ENCODE data around the gene MESP2. TPM values are rescaled to one million over a fixed set of nuclear protein-coding genes. Genes with fewer than 3 reads are reported as not detected.

The MESP2 gene
- total and polyA plus RNA-seq, 2 experiments from 2014 or later: 0.30 TPM; not detected in 1

DNA sequence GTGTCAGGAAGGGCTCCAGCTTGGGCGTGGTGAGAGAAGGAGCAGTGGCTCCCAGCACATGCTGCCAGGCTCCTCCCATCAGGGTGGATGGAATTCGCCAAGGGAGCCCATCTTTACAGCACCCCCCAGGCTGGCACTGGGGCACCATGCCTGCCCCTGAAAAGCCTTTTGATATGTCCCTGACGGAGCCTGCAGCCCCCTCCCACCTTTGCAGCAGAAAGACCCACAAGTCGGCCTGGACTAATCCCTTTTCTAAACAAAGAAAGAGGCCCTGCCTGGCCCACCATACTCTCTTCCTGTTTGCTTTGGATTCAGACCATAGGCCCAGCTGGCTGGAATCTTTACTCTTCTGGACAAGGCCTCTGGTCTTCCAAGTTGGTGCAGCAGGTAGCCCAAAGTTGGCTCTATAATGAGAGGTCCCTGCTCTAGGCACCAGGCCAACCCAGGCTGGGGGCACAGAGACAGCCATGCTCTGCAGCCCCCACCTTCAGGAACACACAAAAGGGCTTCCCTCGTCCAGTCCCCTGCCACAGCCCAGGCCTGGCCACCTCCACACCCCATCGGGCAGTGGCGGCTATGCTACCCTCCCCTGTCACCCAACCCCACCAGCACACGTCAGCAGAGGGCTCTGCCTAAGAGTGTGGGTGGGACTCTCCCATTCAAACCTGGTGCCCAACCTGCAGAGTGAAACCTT lies 33.1 kb downstream of the MESP2 start:
- peak overlapping the region; percentile 41 for H3K4me2 ChIP-seq
- H3K4me3 ChIP-seq: no peak overlapping the region
- H3K36me3 ChIP-seq (replicated peaks; ENCODE audit: insufficient read depth, low read depth): no peaks in the 10 kb centered on the region
- 77% methylated on average over 8 of the region's 8 CpGs for WGBS (ENCODE audit: low lambda C conversion rate, missing lambda C conversion rate)
- no peak for DNase-seq (ENCODE audit: low spot score)
- H3K27me3 ChIP-seq: no peaks in the 10 kb centered on the region
- H3K79me2 ChIP-seq: peaks cover 33% of the 10 kb centered on the region
- TF ChIP-seq EZH2phosphoT487 (IDR thresholded peaks at IDR 0.05; ENCODE audit: low read depth, severe bottlenecking, unreplicated experiment) (no peak), EZH2 (IDR thresholded peaks at IDR 0.05; ENCODE audit: borderline replicate concordance) (no peak)
- TF ChIP-seq, protein P1, sequence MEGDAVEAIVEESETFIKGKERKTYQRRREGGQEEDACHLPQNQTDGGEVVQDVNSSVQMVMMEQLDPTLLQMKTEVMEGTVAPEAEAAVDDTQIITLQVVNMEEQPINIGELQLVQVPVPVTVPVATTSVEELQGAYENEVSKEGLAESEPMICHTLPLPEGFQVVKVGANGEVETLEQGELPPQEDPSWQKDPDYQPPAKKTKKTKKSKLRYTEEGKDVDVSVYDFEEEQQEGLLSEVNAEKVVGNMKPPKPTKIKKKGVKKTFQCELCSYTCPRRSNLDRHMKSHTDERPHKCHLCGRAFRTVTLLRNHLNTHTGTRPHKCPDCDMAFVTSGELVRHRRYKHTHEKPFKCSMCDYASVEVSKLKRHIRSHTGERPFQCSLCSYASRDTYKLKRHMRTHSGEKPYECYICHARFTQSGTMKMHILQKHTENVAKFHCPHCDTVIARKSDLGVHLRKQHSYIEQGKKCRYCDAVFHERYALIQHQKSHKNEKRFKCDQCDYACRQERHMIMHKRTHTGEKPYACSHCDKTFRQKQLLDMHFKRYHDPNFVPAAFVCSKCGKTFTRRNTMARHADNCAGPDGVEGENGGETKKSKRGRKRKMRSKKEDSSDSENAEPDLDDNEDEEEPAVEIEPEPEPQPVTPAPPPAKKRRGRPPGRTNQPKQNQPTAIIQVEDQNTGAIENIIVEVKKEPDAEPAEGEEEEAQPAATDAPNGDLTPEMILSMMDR (IDR thresholded peaks at IDR 0.05; ENCODE audit: poor library complexity): no peak
- peak overlapping the region; percentile 27 for H3K27ac ChIP-seq
- H3K9me2 ChIP-seq (replicated peaks; ENCODE audit: insufficient read depth): no peaks in the 10 kb centered on the region
- no peak overlapping the region for H2AFZ ChIP-seq
- no peaks in the 10 kb centered on the region for H4K20me1 ChIP-seq (ENCODE audit: insufficient read depth, poor library complexity, severe bottlenecking)
- peaks cover 23% of the 10 kb centered on the region for H3K4me1 ChIP-seq (ENCODE audit: insufficient read depth)
- no peaks in the 10 kb centered on the region for H3K9me3 ChIP-seq (ENCODE audit: low read depth)

DNA sequence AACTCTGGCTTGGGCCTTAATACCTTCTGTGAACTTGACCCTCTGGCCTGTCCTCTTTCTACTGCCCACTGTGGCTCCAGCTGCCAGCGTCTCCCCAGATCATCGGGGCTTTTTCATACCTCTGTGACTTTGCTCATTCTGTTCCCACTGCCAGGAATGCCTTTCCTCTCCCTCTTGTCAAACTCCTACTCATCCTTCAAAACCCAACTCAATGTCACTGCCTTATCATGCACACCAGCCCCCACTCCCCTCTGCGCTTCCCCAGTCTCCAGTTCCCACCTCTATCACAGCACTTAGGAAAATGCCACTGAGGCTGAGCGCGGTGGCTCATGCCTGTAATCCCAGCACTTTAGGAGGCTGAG lies 33.6 kb downstream of the MESP2 start:
- Histone ChIP-seq H3K27me3 (no peaks in the 10 kb centered on the region), H3K4me1 (ENCODE audit: insufficient read depth) (peaks cover 26% of the 10 kb centered on the region), H3K36me3 (replicated peaks; ENCODE audit: insufficient read depth, low read depth) (no peaks in the 10 kb centered on the region), H3K9me3 (ENCODE audit: low read depth) (no peaks in the 10 kb centered on the region), H3K27ac (peak overlapping the region; percentile 27), H4K20me1 (ENCODE audit: insufficient read depth, poor library complexity, severe bottlenecking) (no peaks in the 10 kb centered on the region), H3K4me2 (no peak overlapping the region), H3K4me3 (no peak overlapping the region), H3K79me2 (peaks cover 38% of the 10 kb centered on the region), H2AFZ (no peak overlapping the region), H3K9me2 (replicated peaks; ENCODE audit: insufficient read depth) (no peaks in the 10 kb centered on the region)
- no peak for DNase-seq (ENCODE audit: low spot score)
- 98% methylated on average over 5 of the region's 5 CpGs for whole genome bisulfite sequencing (ENCODE audit: low lambda C conversion rate, missing lambda C conversion rate)
- TF ChIP-seq EZH2 (IDR thresholded peaks at IDR 0.05; ENCODE audit: borderline replicate concordance) (no peak), EZH2phosphoT487 (IDR thresholded peaks at IDR 0.05; ENCODE audit: low read depth, severe bottlenecking, unreplicated experiment) (no peak)
- TF ChIP-seq, protein P1 (IDR thresholded peaks at IDR 0.05; ENCODE audit: poor library complexity): no peak

DNA sequence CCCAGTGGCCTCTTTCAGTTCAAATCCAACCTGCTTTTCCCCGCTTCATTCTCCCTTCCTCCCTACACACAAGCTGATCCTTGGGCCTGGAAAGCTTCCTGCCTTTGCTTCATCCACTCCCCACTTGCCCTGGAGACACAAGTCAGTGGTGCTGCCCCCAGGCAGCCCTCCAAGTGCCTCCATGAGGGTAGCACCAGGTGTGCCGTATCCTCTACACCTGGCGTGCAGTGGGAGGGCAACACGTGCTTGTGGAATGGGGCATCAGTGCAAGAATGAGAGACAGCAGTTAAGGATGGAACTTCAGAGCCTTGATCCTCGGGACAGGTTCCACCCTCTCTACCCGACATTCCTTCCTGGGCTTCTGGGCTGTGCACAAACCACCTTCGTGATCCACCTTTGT lies 34.7 kb downstream of the MESP2 start:
- peaks cover 26% of the 10 kb centered on the region for H3K4me1 ChIP-seq (ENCODE audit: insufficient read depth)
- H2AFZ ChIP-seq: no peak overlapping the region
- H3K9me3 ChIP-seq (ENCODE audit: low read depth): no peaks in the 10 kb centered on the region
- H4K20me1 ChIP-seq (ENCODE audit: insufficient read depth, poor library complexity, severe bottlenecking): no peaks in the 10 kb centered on the region
- H3K36me3 ChIP-seq (replicated peaks; ENCODE audit: insufficient read depth, low read depth): no peaks in the 10 kb centered on the region
- no peak overlapping the region for H3K4me3 ChIP-seq
- H3K27ac ChIP-seq: no peak overlapping the region
- H3K4me2 ChIP-seq: no peak overlapping the region
- H3K79me2 ChIP-seq: peaks cover 39% of the 10 kb centered on the region
- WGBS (ENCODE audit: low lambda C conversion rate, missing lambda C conversion rate): 94% methylated on average over 7 of the region's 7 CpGs
- no peak for TF ChIP-seq EZH2phosphoT487 (IDR thresholded peaks at IDR 0.05; ENCODE audit: low read depth, severe bottlenecking, unreplicated experiment)
- H3K9me2 ChIP-seq (replicated peaks; ENCODE audit: insufficient read depth): no peaks in the 10 kb centered on the region
- no peak for DNase-seq (ENCODE audit: low spot score)
- peaks cover 2% of the 10 kb centered on the region for H3K27me3 ChIP-seq

DNA sequence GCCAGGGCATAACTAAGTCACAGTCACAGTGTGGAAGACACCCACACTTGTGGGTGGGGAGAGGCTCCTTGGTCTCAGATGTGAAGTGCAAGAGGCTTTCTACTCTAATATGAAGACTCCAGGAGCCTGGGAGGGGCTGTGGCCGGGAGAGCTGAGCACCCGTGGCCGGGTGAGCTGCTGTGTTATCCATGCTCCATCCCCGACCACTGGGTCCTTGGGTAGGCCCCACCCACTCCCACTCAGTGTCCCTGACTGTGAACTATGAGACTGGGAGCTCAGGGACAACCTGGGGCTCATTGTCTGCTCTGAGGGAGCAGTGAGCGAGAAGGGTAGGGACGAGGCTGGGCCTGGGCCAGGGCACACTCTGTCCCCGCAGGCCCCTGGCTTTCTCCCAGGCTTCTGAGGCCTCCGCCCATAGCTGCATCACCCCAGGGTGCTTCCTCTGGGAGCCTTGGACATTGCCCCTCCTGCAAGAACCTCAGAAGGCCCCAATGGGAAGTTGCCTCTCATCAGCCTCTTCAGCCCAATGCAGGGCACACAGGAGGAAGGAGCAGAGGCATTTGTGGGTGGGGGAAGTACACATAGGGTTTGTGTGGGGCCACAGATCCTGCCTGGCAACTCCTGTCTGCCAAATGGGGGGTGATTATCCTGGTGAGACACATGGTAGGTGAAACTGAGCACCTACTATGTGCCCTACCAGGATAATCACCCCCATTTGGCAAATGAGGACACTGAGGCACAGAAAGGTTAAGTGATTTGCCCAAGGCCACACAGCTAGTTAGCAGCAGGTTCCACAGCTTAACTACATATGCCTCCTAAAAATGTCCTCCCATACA lies 36.1 kb downstream of the MESP2 start:
- no peak for DNase-seq (ENCODE audit: low spot score)
- Histone ChIP-seq H3K27ac (no peak overlapping the region), H2AFZ (no peak overlapping the region), H3K4me3 (no peak overlapping the region), H3K4me2 (peak overlapping the region; percentile 94), H3K9me3 (ENCODE audit: low read depth) (no peaks in the 10 kb centered on the region), H3K27me3 (peaks cover 7% of the 10 kb centered on the region), H3K9me2 (replicated peaks; ENCODE audit: insufficient read depth) (no peaks in the 10 kb centered on the region), H4K20me1 (ENCODE audit: insufficient read depth, poor library complexity, severe bottlenecking) (no peaks in the 10 kb centered on the region), H3K4me1 (ENCODE audit: insufficient read depth) (peaks cover 26% of the 10 kb centered on the region), H3K36me3 (replicated peaks; ENCODE audit: insufficient read depth, low read depth) (no peaks in the 10 kb centered on the region), H3K79me2 (peaks cover 39% of the 10 kb centered on the region)
- 72% methylated on average over 8 of the region's 8 CpGs for WGBS (ENCODE audit: low lambda C conversion rate, missing lambda C conversion rate)
- TF ChIP-seq, protein P1 (IDR thresholded peaks at IDR 0.05; ENCODE audit: poor library complexity): no peak
- TF ChIP-seq EZH2 (IDR thresholded peaks at IDR 0.05; ENCODE audit: borderline replicate concordance) (no peak), EZH2phosphoT487 (IDR thresholded peaks at IDR 0.05; ENCODE audit: low read depth, severe bottlenecking, unreplicated experiment) (no peak)

Data from hepatocyte (in vitro differentiated cells).